Endothelial cell of umbilical vein (primary cell): Measurements from ENCODE around the gene RUNX2. TPM values are rescaled to one million over a fixed set of nuclear protein-coding genes. Genes with fewer than 3 reads are reported as not detected.

ENCODE experiments used
- BruUV-seq: library from RNA; stranded (reverse); fragments of 400-500 nt; replicated peaks from 2 replicates; lab custom pipeline; 2021; lab: Mats Ljungman, UMichigan
- CTCF ChIA-PET: fragments of 300-600, 350-600 bp; sonication (Branson Sonifier 250); formaldehyde crosslinking; loops from one replicate; lab custom pipeline; 2021; ENCODE audit warnings: antibody characterized with exemption, inconsistent platforms; lab: Charles Lee
- POLR2A ChIA-PET: fragments of 300-600, 350-600 bp; sonication (Branson Sonifier 250); formaldehyde crosslinking; loops from one replicate; lab custom pipeline; 2021; ENCODE audit warnings: antibody characterized with exemption, inconsistent platforms; lab: Charles Lee
- DNase-seq: peaks from one replicate; pipeline ENCODE4 v3.0.0-alpha.2; 2011; ENCODE audit warnings: low read depth, low spot score
- FAIRE-seq: peaks from 2 replicates; lab custom pipeline; 2011; peaks lifted over from hg19 to GRCh38; lab: Jason Lieb, UNC
- H2AFZ ChIP-seq: 2 replicates; pipeline ENCODE4 v1.6.0; 2012; ENCODE audit warnings: low read depth, low read length, control low read depth, inconsistent platforms
- H3K27ac ChIP-seq: 2 replicates; pipeline ENCODE4 v1.5.1; 2011; ENCODE audit warnings: low read depth, mild to moderate bottlenecking, control low read depth, low read length, moderate library complexity; ENCODE audit not compliant: insufficient read depth
- H3K27me3 ChIP-seq, 2 experiments: 2 replicates each; pipeline versions ENCODE4 v1.6.0 to v1.6.1; 2011; ENCODE audit warnings: low read length in 2 of 2, mixed read lengths in 1 of 2; ENCODE audit not compliant: control insufficient read depth in 2 of 2, insufficient read depth in 2 of 2
- H3K36me3 ChIP-seq, 2 experiments: 2 replicates in 1 of 2; 3 replicates in 1 of 2; pipeline ENCODE4 v1.5.1; 2011; ENCODE audit warnings: low read length in 2 of 2, mild to moderate bottlenecking in 1 of 2, moderate library complexity in 1 of 2; ENCODE audit not compliant: control insufficient read depth in 2 of 2, insufficient read depth in 2 of 2; ENCODE audit errors: extremely low read depth in 1 of 2
- H3K4me1 ChIP-seq: 3 replicates; pipeline ENCODE4 v1.5.1; 2011; ENCODE audit warnings: mild to moderate bottlenecking, low read length; ENCODE audit not compliant: control insufficient read depth, insufficient read depth; ENCODE audit errors: extremely low read depth
- H3K4me2 ChIP-seq: 2 replicates; pipeline ENCODE4 v1.6.1; 2011; ENCODE audit warnings: low read length, control low read depth, mixed read lengths; ENCODE audit not compliant: insufficient read depth
- H3K4me3 ChIP-seq, 3 experiments: fragments of 200-600 bp in 1 of 3; sonication (generic), shearing (Covaris generic) in 1 of 3; replicated peaks in 1 of 3; 2 replicates each; pipeline ENCODE4 v1.5.1; 2011 to 2016; ENCODE audit warnings: control low read depth in 3 of 3, low read length in 3 of 3, mild to moderate bottlenecking in 2 of 3, inconsistent platforms in 1 of 3, low read depth in 1 of 3, moderate library complexity in 1 of 3; ENCODE audit not compliant: insufficient read depth in 1 of 3
- H3K79me2 ChIP-seq: 2 replicates; pipeline ENCODE4 v1.6.0; 2012; ENCODE audit warnings: low read length, inconsistent platforms; ENCODE audit not compliant: control insufficient read depth, insufficient read depth
- H3K9ac ChIP-seq: replicated peaks from 2 replicates; pipeline ENCODE3; 2011; ENCODE audit warnings: low read length, control low read depth; ENCODE audit not compliant: insufficient read depth; ENCODE audit errors: extremely low read depth
- H3K9me1 ChIP-seq: replicated peaks from 3 replicates; pipeline ENCODE4 v1.6.0; 2011; ENCODE audit warnings: mild to moderate bottlenecking, low read length; ENCODE audit not compliant: control insufficient read depth, insufficient read depth; ENCODE audit errors: extremely low read depth
- H3K9me3 ChIP-seq: replicated peaks from 2 replicates; pipeline ENCODE4 v1.5.1; 2012; ENCODE audit warnings: low read length, inconsistent platforms; ENCODE audit not compliant: control insufficient read depth, insufficient read depth
- H4K20me1 ChIP-seq: replicated peaks from 2 replicates; pipeline ENCODE3; 2011; ENCODE audit warnings: mild to moderate bottlenecking, low read length; ENCODE audit not compliant: control insufficient read depth, insufficient read depth; ENCODE audit errors: extremely low read depth
- EZH2 ChIP-seq: IDR thresholded peaks from 2 replicates; pipeline ENCODE4 v1.6.1; 2012; ENCODE audit warnings: borderline replicate concordance, low read depth, mild to moderate bottlenecking, moderate library complexity, low read length, inconsistent platforms; ENCODE audit not compliant: severe bottlenecking
- JUN ChIP-seq: IDR thresholded peaks from 2 replicates; pipeline ENCODE4 v1.6.1; 2011; ENCODE audit warnings: borderline replicate concordance, low read depth; ENCODE audit not compliant: insufficient read length, insufficient read depth
- MAX ChIP-seq: IDR thresholded peaks from 2 replicates; pipeline ENCODE4 v1.6.1; 2011; ENCODE audit not compliant: insufficient read depth, insufficient read length
- MYC ChIP-seq: IDR thresholded peaks from one replicate; pipeline ENCODE4 v1.6.1; 2011; ENCODE audit warnings: mild to moderate bottlenecking, low read depth, low read length
- POLR2AphosphoS5 ChIP-seq: IDR thresholded peaks from 2 replicates; pipeline ENCODE4 v1.6.1; 2012; ENCODE audit warnings: low read depth, mild to moderate bottlenecking, control low read depth, low read length, moderate library complexity; ENCODE audit not compliant: insufficient read depth
- dilution Hi-C: fragments of 300-500 bp; cut with MboI; formaldehyde crosslinking; loops from one replicate; pipeline ENCODE4 v1.15.0; 2019; ENCODE audit warnings: low sequenced_read_pairs; ENCODE audit not compliant: extremely low pct_ligation_motif_present
- intact Hi-C: fragments of 100-400 bp; cut with micrococcal nuclease; formaldehyde crosslinking; loops from one replicate; pipeline ENCODE4 v1.10.0; 2022
- polyA plus RNA-seq, 4 experiments: library from polyadenylated mRNA; depleted of rRNA in 3 of 4; stranded (reverse) in 3 of 4; unstranded in 1 of 4; fragments of >200 nt; gene quantifications; 2 replicates each; pipeline versions ENCODE4 v1.2.1 to v1.2.3, GENCODE V29; 2011 to 2012; ENCODE audit warnings: missing spikeins in 1 of 4
- total RNA-seq: library from RNA; stranded (reverse); gene quantifications from 2 replicates; pipeline ENCODE4 v1.2.3, GENCODE V29; 2021
- TF ChIP-seq, protein P1 (sequence below), 2 donors: IDR thresholded peaks; 1 replicate in 1 of 2; 2 replicates in 1 of 2; pipeline ENCODE4 v1.5.1; 2011; ENCODE audit warnings: low read length in 2 of 2, mild to moderate bottlenecking in 2 of 2, moderate library complexity in 2 of 2, control low read depth in 1 of 2, inconsistent platforms in 1 of 2, low read depth in 1 of 2; ENCODE audit not compliant: insufficient read depth in 1 of 2; ENCODE audit errors: extremely low read depth in 1 of 2

The RUNX2 gene
- total and polyA plus RNA-seq, 2 donors (not counting 3 experiments of a cell fraction or from before 2014, with no cell fraction given): 0.06 TPM; not detected in 1

DNA sequence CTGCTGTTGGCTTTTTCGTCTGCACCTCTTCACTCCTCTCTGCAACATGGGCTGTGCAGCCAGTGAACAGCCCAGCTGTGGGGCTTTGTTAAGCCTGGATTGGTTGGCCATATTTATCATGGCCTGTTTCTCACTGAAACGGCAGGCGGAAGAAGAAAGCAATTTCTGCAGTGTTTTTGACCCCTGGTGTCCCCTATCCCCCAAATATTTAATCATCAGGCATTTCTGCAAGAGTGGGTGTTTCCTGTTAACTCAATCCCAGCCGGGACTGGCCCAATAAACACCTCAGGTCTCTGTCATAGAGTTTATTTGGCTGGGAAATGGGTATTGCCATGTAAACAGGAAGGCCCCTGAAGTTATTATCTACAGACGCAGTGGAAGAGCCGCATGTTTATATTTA lies 224.4 kb downstream of the RUNX2 start:
- Histone ChIP-seq H3K4me2 (no peak overlapping the region), H3K9me3 (no peaks in the 10 kb centered on the region), H3K4me3 (no peak overlapping the region), H3K36me3 (no peaks in the 10 kb centered on the region), H3K9ac (no peak overlapping the region), H2AFZ (no peak overlapping the region), H3K27ac (no peak overlapping the region), H4K20me1 (no peaks in the 10 kb centered on the region), H3K79me2 (no peaks in the 10 kb centered on the region), H3K4me1 (no peaks in the 10 kb centered on the region), H3K27me3 (peaks cover 19 to 22% of the 10 kb centered on the region in 2 experiments), H3K9me1 (no peaks in the 10 kb centered on the region)
- CTCF ChIA-PET: no interaction called here
- dilution Hi-C loops (no loop called here), intact Hi-C loops (loop anchor here (10.0 kb wide), 1 partner anchor 162 kb away; no protein-coding TSS in a partner anchor)
- FAIRE-seq: no peak
- POLR2A ChIA-PET: no interaction called here
- TF ChIP-seq EZH2: no peak
- TF ChIP-seq POLR2AphosphoS5: no peak
- TF ChIP-seq MAX: no peak
- TF ChIP-seq MYC: no peak
- DNase-seq: no peak
- no TSS peak for BruUV-seq

GRCh38 chr6:45553730-45554344 lies 225.7 kb downstream of the RUNX2 start:
- Histone ChIP-seq H3K4me3 (no peak overlapping the region), H3K27ac (no peak overlapping the region), H3K9me1 (no peaks in the 10 kb centered on the region), H3K36me3 (no peaks in the 10 kb centered on the region), H4K20me1 (no peaks in the 10 kb centered on the region), H3K9me3 (no peaks in the 10 kb centered on the region), H2AFZ (no peak overlapping the region), H3K4me1 (no peaks in the 10 kb centered on the region), H3K9ac (no peak overlapping the region), H3K4me2 (no peak overlapping the region), H3K27me3 (peaks cover 15 to 22% of the 10 kb centered on the region in 2 experiments), H3K79me2 (no peaks in the 10 kb centered on the region)
- POLR2A ChIA-PET: no interaction called here
- TF ChIP-seq MYC: no peak
- no peak for TF ChIP-seq MAX
- TF ChIP-seq, protein P1, sequence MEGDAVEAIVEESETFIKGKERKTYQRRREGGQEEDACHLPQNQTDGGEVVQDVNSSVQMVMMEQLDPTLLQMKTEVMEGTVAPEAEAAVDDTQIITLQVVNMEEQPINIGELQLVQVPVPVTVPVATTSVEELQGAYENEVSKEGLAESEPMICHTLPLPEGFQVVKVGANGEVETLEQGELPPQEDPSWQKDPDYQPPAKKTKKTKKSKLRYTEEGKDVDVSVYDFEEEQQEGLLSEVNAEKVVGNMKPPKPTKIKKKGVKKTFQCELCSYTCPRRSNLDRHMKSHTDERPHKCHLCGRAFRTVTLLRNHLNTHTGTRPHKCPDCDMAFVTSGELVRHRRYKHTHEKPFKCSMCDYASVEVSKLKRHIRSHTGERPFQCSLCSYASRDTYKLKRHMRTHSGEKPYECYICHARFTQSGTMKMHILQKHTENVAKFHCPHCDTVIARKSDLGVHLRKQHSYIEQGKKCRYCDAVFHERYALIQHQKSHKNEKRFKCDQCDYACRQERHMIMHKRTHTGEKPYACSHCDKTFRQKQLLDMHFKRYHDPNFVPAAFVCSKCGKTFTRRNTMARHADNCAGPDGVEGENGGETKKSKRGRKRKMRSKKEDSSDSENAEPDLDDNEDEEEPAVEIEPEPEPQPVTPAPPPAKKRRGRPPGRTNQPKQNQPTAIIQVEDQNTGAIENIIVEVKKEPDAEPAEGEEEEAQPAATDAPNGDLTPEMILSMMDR (IDR thresholded peaks at IDR 0.05; ENCODE audit: extremely low read depth in 1 of 2, insufficient read depth in 1 of 2, low read depth in 1 of 2, low read length in 2 of 2): no peak
- no peak for TF ChIP-seq POLR2AphosphoS5
- no peak for TF ChIP-seq JUN
- intact Hi-C loops (loop anchor here (10.0 kb wide), 1 partner anchor 161 kb away; no protein-coding TSS in a partner anchor), dilution Hi-C loops (no loop called here)
- CTCF ChIA-PET: no interaction called here
- FAIRE-seq (peak; percentile 15), DNase-seq (no peak)
- BruUV-seq: no TSS peak
